Stimulated activated CD8-positive, alpha-beta memory T cell treated with anti-CD3 and anti-CD28 coated beads, Interleukin-2, amount 100 ng/mL, for 1 hour (primary cell): ENCODE measurements around the gene EPG5.
"Not testable (repeated sequence)": the region's sequence is repeated elsewhere in the genome, so short reads cannot be mapped to it uniquely, and the experiment has no call there.

Experiments used
- DNase-seq, 2 donors: peaks; one replicate each; pipeline ENCODE4 v3.0.0-alpha.2; 2020; ENCODE audit warnings: low read depth in 2 of 2

Gene EPG5

DNA sequence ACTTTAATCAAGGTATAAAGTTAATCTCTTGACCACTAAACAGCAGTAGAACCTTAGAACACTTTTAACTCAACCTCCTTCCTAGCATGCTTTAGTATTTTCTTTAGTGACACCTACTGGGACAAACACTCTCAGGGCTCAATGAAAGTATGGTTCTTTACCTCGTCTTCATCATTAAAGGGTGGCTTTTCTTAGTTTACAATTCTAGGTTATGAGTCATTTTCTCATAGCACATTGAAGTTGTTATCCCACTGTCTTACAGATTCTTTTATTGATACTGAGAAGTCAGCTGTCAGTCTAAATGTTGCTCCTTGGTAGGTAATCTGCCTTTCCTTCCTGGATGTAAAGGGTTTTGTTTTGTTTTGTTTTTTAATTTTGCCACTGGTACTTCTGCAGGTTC lies 103.7 kb downstream of the EPG5 start:
- no peak for DNase-seq

DNA sequence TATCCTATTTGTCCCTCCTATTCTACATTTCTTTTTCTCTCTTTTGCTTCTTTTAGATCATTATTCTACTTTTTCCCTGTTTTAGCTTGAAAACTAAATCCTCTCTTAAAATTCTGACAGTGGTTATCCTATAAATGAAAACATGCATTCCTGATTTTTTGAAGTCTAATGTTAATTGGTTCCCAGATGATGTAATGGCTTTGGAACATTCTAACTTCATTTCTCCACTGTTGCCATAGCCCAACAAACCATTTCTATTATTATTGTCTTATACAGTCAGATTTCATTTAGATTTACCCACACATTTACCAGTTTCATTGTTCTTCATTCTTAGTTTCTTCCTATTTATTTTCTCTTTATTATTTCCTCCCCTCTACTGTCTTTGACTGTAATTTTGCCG lies 105.2 kb downstream of the EPG5 start:
- DNase-seq = no peak

- DNase-seq = no peak
These were observed 106.2 kb downstream of the EPG5 start for GRCh38 chr18:45860971-45861370.

GRCh38 chr18:45860492-45860891 lies 106.6 kb downstream of the EPG5 start:
- DNase-seq = no peak

GRCh38 chr18:45859334-45859733 lies 107.8 kb downstream of the EPG5 start:
- no peak for DNase-seq

DNA sequence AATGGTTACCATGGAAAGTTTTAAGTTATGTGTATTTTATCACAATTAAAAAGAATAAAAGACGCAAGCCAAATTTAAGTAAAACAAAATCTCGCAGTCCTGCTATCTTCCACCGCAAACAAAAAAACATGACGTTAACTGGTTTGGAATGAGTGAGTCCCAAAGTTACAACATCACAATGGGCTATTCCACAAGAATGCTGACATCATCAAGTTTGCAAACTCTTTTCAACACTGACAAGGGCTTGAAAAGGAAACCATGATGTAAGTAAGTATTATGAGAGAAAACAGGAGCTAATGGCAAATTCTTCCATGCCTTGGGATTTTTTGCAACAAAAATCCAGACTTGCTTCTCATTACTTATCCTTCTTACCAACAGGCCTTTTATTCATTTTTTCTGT lies 110.6 kb downstream of the EPG5 start:
- DNase-seq = no peak

GRCh38 chr18:45854036-45854586 lies 113.0 kb downstream of the EPG5 start:
- no peak for DNase-seq

GRCh38 chr18:45852631-45853030 lies 114.5 kb downstream of the EPG5 start:
- no peak for DNase-seq

DNA sequence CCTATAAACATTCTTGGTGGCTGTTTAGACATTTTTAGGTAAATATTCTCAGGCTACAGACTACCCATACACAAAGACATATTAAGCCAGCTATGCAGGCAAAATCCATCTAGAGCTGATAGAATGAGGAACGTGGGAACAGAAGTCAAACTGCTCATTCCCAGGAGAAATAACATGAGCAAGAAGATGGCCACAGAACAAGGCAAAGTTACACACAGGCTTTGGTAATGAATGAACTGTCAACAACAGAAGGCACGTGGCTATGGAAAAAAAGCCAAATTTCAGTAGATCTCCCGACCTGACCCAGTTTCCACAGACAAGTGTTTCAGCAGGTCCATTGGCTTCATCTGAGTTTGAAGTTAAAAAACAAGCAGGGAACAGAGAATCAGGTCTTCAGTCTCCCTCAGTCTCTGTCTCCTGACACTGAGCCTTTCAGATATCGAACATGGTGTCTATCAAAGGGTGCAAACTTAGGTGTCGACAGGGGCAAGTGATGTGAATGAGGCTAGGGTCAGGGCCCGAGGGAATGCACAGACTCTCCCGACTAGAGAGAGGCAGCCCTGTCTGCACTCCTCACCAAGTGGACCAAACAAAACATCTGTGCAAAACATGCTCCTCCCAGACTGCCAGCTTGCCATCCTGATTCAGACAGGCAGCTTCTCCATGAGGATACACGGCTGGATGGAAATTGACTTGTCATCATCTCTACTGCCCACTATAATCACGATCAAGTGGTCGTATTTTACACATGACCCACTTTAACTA lies 115.8 kb downstream of the EPG5 start:
- DNase-seq = no peak

DNA sequence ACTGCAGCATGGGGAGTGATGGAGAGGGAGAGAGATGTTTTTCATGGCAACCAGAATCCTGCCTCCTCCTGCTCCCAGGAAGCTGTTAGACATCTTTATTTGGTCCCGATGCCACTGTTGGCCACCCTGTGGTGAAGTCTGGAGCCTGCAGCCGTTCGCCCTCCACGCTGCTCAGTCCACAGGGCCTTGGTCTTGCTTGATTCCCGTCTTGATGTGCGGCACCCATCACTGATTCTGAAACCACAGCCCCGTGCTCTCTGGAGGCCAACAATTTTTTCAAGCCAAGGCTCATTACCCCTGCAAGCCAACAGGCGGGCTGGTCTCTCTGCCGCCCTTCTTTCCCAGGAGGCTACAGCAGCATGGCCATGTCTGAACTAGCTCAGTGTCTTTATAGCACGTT lies 117.1 kb downstream of the EPG5 start:
- DNase-seq = no peak

GRCh38 chr18:45849529-45849928 lies 117.6 kb downstream of the EPG5 start:
- DNase-seq = no peak

GRCh38 chr18:45848643-45849042 lies 118.5 kb downstream of the EPG5 start:
- DNase-seq = not testable (repeated sequence)

GRCh38 chr18:45847119-45847518 lies 120.0 kb downstream of the EPG5 start:
- DNase-seq = no peak

- no peak for DNase-seq
These were observed 121.7 kb downstream of the EPG5 start for GRCh38 chr18:45845410-45845809.

DNA sequence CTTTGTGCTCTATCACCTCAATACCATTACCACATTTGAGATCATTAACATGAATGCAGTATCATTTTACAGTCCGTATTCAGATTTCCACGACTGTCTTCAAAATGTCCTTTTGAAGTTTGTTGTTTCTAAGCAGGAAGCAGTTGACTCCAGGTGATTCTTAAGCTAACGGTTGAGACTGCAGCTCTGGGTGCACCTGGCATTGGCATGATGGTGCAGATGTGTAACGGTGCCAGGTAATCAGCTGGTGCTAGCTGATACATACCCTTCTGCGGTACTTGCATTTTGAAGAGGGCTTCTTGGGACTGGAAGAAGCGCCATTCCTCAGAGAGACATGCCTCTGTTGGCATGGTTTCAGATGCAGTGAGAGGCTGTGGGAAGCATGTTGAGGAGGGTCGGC lies 122.2 kb downstream of the EPG5 start:
- DNase-seq = no peak

DNA sequence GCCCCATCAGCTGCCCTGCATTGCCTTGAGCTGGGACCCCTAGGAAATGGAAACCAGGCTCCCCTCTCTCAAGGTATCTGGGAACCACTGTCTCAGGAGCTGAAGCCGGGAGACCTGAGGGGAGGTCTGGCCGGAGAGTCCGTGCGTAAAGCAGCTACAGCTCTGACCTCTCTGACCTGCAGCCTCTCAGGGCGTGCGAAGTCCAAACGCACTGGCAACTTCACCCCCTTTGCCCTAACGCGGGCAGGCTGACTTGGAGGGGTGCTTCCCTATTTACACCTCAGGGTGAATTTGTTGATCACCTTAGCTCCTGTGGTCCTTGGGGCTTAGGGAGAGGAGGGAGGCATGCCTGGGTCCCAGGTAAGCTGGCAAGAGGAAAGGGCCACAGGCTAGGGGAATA lies 124.1 kb downstream of the EPG5 start:
- DNase-seq = no peak

DNA sequence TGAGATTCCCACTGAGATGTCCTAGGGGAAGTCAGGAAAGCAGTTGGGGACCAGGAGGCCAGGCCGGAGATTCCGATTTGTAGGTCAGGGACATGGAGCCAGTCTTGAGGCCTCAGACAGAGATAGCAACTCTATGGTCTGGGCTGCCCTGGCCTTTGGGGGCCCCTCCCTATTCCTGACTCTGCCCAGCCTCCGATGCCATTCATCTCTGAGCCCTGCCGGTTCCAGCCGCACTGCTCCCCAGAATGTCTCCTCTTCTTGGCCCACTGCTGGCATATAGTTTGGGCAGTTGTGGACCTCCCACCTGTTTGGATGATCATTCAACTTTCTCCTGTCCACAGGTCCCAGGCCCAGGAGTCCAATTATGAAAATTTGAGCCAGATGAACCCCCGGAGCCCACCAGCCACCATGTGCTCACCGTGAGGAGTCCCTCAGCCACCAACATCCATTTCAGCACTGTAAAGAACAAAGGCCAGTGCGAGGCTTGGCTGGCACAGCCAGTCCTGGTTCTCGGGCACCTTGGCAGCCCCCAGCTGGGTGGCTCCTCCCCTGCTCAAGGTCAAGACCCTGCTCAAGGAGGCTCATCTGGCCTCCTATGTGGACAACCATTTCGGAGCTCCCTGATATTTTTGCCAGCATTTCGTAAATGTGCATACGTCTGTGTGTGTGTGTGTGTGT lies 125.2 kb downstream of the EPG5 start:
- no peak for DNase-seq

- no peak for DNase-seq
These were observed 125.9 kb downstream of the EPG5 start for GRCh38 chr18:45841060-45841764.

GRCh38 chr18:45839414-45840395 lies 127.4 kb downstream of the EPG5 start:
- DNase-seq = no peak

- no peak for DNase-seq
These were observed 128.6 kb downstream of the EPG5 start for GRCh38 chr18:45838302-45839070.
